H4 (cell line): ENCODE measurements around the gene MICALL1. TPM values are rescaled to one million over a fixed set of nuclear protein-coding genes. Genes with fewer than 3 reads are reported as not detected.
A peak's percentile ranks its signal among the peaks of the same experiment; 100 is the strongest.
"Not testable (repeated sequence)": the region's sequence is repeated elsewhere in the genome, so short reads cannot be mapped to it uniquely, and the experiment has no call there.

Source experiments
- DNase-seq: peaks from one replicate; pipeline ENCODE4 v3.0.0-alpha.2; 2015; ENCODE audit warnings: low spot score
- total RNA-seq: library from RNA; depleted of rRNA; stranded (reverse); fragments of >200 nt; shearing (Covaris generic); gene quantifications from 2 replicates; pipeline ENCODE4 v1.2.3, GENCODE V29; 2014

MICALL1 gene
- total RNA-seq, 1 experiment from 2014 or later: 11.6 TPM

- DNase-seq: no peak
Observed at GRCh38 chr22:37930270-37930951, 24.3 kb downstream of the MICALL1 start.

GRCh38 chr22:37930952-37931440 lies 24.9 kb downstream of the MICALL1 start:
- DNase-seq: no peak

GRCh38 chr22:37931893-37932389 lies 25.8 kb downstream of the MICALL1 start:
- DNase-seq: no peak

- no peak for DNase-seq
Observed at GRCh38 chr22:37932401-37932800, 26.3 kb downstream of the MICALL1 start.

GRCh38 chr22:37932821-37933578 lies 26.9 kb downstream of the MICALL1 start:
- DNase-seq: no peak

- DNase-seq: peak; percentile 91
Observed at GRCh38 chr22:37933711-37934376, 27.7 kb downstream of the MICALL1 start.

GRCh38 chr22:37940698-37941376 lies 34.7 kb downstream of the MICALL1 start:
- DNase-seq: no peak

- DNase-seq: no peak
Observed at GRCh38 chr22:37942133-37942532, 36.0 kb downstream of the MICALL1 start.

GRCh38 chr22:37943136-37943824 lies 37.2 kb downstream of the MICALL1 start:
- DNase-seq: no peak

- DNase-seq: no peak
Observed at GRCh38 chr22:37943825-37944198, 37.7 kb downstream of the MICALL1 start.

- DNase-seq: not testable (repeated sequence)
Observed at GRCh38 chr22:37944423-37944822, 38.3 kb downstream of the MICALL1 start.

- DNase-seq: not testable (repeated sequence)
Observed at GRCh38 chr22:37947142-37947795, 41.2 kb downstream of the MICALL1 start.

GRCh38 chr22:37951305-37951704 lies 45.2 kb downstream of the MICALL1 start:
- no peak for DNase-seq

- DNase-seq: not testable (repeated sequence)
Observed at GRCh38 chr22:37952629-37953028, 46.5 kb downstream of the MICALL1 start.

GRCh38 chr22:37953062-37953436 lies 47.0 kb downstream of the MICALL1 start:
- no peak for DNase-seq

- peak; percentile 94 for DNase-seq
Observed at GRCh38 chr22:37953437-37954179, 47.5 kb downstream of the MICALL1 start, which contains the start of the genes C22orf23 and POLR2F. Gene C22orf23 (minus strand): TSS chr22:37953601. CDS start chr22:37953149, 452 bp downstream. Gene POLR2F (plus strand): TSS chr22:37953699. CDS start chr22:37953788, 89 bp downstream.

- DNase-seq: no peak
Observed at GRCh38 chr22:37954686-37955085, 48.6 kb downstream of the MICALL1 start.

GRCh38 chr22:37955825-37956397 lies 49.8 kb downstream of the MICALL1 start:
- DNase-seq: not testable (repeated sequence)

- no peak for DNase-seq
Observed at GRCh38 chr22:37957232-37957631, 51.1 kb downstream of the MICALL1 start.
